Kidney glomerular epithelial cell (primary cell): Measurements from ENCODE around the gene CDH4.
"Not testable (repeated sequence)": the region's sequence is repeated elsewhere in the genome, so short reads cannot be mapped to it uniquely, and the experiment has no call there.

Source experiments
- DNase-seq: peaks from one replicate; lab custom pipeline; 2025; lab: John Stamatoyannopoulos, UW

CDH4 gene

GRCh38 chr20:61459705-61460104 lies 207.6 kb downstream of the CDH4 start:
- no peak for DNase-seq

GRCh38 chr20:61460261-61461052 lies 208.4 kb downstream of the CDH4 start:
- DNase-seq = no peak

DNA sequence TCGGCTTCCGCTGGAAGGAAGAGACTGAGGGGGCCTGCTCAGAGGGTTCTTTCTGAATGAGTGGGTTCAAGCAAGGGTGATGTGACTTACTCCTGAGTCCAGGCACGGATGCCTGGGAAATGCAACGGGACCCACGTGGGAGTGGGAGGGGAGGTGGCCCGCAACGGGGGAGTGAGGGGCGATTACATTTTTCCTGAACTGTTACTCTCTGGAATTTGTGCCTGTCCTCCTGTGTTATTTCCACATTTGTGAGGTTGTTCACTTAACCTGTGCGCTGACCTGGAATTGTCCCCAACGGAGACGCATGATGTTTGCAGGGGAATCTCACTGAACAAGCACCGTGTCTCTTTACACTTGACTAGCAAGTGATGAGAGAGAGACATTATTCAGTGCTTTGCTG lies 209.4 kb downstream of the CDH4 start:
- no peak for DNase-seq

GRCh38 chr20:61464307-61465303 lies 212.5 kb downstream of the CDH4 start:
- no peak for DNase-seq

- no peak for DNase-seq
Observed at GRCh38 chr20:61475729-61476128, 223.7 kb downstream of the CDH4 start.

DNA sequence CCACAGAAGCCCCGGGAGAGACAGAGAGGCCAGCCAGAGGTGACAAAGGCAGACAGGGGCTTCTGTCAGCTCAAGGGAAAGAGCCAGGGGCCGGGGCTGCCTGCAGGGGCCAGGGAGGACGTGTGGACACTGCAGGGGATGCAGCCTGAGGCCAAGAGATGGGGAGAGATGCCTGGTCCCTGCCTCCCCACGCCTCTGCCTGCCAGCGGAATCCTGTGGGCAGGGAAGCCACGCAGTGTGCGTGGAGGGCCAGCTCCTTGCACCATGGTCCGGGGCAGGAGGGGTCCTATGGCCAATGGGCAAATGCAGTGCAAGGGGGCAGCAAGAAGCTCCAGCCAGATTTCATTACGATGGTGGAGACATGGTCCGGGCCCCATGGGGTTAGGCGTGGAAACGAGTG lies 224.9 kb downstream of the CDH4 start:
- DNase-seq = no peak

DNA sequence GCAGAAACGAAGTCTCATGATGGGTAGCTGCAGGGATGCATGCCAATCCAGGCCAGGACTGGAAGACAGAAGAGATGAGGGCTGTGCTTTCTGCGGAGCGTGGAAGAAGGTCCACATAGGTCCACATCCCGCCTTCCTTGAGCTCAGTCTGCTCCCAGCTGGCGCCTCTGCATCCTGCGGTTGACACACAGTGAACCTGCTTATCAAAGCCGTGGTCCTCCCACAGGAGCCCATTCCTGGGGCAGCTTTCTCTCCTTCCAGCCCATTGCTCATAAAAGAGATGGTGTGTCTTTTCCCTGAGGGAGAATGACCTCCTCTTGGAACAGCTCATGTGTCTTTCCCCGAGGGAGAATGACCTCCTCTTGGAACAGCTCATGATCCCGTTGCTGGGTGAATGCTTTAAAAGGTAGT lies 225.4 kb downstream of the CDH4 start:
- no peak for DNase-seq

DNA sequence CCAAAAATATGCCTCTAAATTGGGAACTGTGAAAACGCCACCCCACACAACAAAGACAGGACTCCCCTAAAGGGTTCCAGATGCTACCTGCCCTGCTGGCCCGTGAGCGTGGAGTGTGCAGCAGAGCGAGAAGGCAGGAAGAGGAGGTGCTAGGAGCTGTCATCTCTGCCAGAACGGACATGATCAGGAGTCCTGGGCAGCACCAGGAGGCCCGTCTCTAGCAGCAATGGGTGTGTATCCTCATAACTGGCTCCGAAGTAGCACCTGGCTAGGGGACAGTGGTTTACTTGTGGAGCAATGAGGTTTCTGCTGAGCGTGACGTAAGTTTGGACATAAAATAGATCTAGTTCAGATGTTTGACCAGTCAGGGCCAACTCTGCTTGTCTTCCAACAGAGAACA lies 226.0 kb downstream of the CDH4 start:
- DNase-seq = no peak

- DNase-seq = no peak
Observed at GRCh38 chr20:61478611-61479305, 226.7 kb downstream of the CDH4 start.

DNA sequence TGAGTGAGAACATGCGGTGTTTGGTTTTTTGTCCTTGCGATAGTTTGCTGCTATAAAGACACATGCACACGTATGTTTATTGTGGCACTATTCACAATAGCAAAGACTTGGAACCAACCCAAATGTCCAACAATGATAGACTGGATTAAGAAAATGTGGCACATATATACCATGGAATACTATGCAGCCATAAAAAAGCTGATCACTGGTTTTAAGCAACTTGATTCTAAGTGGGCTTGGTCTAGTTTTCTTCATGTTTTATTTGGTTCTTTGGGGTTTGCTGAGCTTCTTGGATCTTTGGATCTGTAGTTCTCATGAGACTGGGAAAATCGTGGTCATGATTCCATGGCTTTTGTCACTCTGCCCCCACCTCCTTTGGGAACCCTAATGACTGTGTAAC lies 227.4 kb downstream of the CDH4 start:
- not testable (repeated sequence) for DNase-seq

GRCh38 chr20:61480158-61480825 lies 228.2 kb downstream of the CDH4 start:
- no peak for DNase-seq

- DNase-seq = no peak
Observed at GRCh38 chr20:61482056-61482887, 230.2 kb downstream of the CDH4 start.

- no peak for DNase-seq
Observed at GRCh38 chr20:61482901-61483300, 230.8 kb downstream of the CDH4 start.

DNA sequence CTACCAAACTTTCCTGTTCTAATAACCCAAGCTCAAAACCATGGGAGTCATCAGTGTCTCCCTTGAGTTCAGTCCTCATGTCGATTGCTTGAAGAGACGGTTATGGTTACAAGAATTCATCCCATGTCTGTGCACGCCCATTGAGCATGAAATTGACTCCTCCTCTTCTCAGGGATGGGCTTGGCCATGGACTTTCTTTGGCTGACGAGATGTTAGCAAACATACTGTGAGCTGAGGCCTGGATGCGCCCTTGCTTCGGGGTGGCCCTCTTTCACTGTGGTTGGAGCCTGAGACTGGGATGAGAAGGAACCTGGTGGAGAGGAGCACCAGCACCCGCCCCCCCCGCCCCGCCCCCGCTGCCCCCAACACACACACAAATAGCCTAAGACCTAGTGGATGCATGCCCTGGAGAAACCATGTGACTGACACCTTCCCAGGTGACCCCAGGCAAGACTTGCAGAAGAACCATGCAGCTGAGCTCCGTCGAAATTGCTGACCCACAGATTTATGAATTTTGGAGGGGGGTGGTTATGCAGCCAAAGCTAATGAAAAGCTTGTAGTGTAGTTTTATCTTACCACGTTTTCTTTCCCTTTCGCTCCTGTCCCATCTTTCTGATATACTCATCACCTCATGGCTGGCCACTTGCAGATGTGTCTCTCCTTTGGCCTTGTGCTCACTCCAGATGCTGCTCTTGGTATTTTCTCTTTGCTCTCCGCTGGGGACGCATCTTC lies 231.4 kb downstream of the CDH4 start:
- DNase-seq = no peak

- DNase-seq = no peak
Observed at GRCh38 chr20:61486198-61486597, 234.1 kb downstream of the CDH4 start.

- DNase-seq = no peak
Observed at GRCh38 chr20:61487346-61487996, 235.4 kb downstream of the CDH4 start.

GRCh38 chr20:61487997-61488371 lies 235.9 kb downstream of the CDH4 start:
- DNase-seq = no peak

- DNase-seq = no peak
Observed at GRCh38 chr20:61490721-61491120, 238.7 kb downstream of the CDH4 start.

- DNase-seq = no peak
Observed at GRCh38 chr20:61492065-61492464, 240.0 kb downstream of the CDH4 start.
